HG02763 (cell line): Measurements from ENCODE around the gene KRTAP20-1.

Source experiments
- ATAC-seq: cut with Tn5 transposase; IDR thresholded peaks from one replicate; pipeline ENCODE4 v1.9.1; 2021; ENCODE audit warnings: mild to moderate bottlenecking, moderate library complexity; ENCODE audit not compliant: unreplicated experiment

KRTAP20-1 gene

DNA sequence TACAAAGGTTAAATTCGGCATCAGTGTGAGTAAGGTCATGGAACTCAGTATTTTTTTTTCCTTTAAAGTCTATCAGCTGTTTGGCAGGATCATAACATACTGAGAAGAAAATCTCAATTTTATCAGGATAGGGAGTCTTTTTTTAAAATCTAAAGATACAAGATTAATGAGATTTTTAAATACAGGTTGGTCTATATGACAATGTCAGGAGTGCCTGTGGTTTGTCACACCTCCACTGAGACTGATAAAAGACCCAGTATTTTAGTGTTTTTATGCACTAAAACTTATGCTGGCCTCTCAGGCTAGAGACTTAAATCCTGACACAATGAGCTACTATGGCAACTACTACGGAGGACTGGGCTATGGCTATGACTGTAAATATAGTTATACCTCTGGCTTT is 26.3 kb downstream of the KRTAP20-1 start, which contains the start of gene KRTAP20-3:
KRTAP20-3 (plus strand) TSS at position 301 of the 400 bp plus-strand sequence.
- ATAC-seq, result no peak

DNA sequence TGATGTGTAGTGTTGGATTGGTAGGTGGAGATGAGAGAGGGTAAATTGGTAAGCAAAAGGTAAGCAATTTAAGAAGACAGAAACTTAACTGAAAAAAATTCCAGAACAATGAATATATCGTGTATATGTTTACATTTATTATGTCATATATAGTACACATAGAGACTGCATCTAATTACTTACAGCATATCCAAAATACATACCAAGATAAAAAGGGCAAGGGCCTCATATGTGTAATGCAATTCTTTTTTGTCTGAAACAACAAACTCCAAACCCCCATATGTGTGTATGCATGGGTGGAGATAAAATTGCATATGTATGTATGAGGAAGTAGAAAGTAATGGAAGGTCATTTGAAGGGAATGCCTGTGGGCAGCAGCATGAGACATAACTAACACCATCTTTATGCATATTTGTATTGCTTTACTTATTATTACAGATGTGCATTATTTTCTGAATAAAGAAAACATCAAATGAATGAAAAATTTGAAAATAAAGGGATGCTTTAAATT is 30.7 kb downstream of the KRTAP20-1 start:
- no peak for ATAC-seq

DNA sequence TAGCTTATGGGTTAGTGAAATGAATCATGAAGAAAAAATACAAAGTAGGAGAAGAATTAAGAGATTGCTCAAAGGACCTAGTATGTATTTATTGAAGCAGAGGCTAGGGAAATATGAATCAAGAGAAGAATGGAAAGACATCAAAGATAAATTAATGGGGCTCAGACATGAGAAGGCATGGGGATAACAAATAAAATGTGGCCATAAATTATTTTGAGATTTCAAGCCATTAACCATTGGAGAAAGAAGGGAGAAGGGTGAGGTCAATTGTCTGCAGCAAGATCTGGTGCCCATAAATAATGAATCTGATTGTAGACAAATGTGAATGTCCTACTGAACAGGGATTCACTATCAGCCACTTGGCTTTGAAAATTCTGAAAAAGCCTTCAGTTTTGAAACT is 36.7 kb downstream of the KRTAP20-1 start:
- ATAC-seq, result no peak
